Renal pelvis (tissue), 4 donors: ENCODE results near the gene ZNF319. TPM values are rescaled to one million over a fixed set of nuclear protein-coding genes. Genes with fewer than 3 reads are reported as not detected.
"Not testable (repeated sequence)": the region's sequence is repeated elsewhere in the genome, so short reads cannot be mapped to it uniquely, and the experiment has no call there.

Experiments used
- DNase-seq: peaks from one replicate; pipeline ENCODE4 v3.0.0-alpha.2; 2013
- polyA plus RNA-seq, 3 donors: library from polyadenylated mRNA; unstranded; fragments of 120-200 nt; gene quantifications; one replicate each; pipeline ENCODE4 v1.2.1, GENCODE V29; 2013; ENCODE audit not compliant: insufficient read length in 3 of 3

The ZNF319 gene
- polyA plus RNA-seq, 3 donors: 11.3 to 13.2 (median 12.6) TPM

DNA sequence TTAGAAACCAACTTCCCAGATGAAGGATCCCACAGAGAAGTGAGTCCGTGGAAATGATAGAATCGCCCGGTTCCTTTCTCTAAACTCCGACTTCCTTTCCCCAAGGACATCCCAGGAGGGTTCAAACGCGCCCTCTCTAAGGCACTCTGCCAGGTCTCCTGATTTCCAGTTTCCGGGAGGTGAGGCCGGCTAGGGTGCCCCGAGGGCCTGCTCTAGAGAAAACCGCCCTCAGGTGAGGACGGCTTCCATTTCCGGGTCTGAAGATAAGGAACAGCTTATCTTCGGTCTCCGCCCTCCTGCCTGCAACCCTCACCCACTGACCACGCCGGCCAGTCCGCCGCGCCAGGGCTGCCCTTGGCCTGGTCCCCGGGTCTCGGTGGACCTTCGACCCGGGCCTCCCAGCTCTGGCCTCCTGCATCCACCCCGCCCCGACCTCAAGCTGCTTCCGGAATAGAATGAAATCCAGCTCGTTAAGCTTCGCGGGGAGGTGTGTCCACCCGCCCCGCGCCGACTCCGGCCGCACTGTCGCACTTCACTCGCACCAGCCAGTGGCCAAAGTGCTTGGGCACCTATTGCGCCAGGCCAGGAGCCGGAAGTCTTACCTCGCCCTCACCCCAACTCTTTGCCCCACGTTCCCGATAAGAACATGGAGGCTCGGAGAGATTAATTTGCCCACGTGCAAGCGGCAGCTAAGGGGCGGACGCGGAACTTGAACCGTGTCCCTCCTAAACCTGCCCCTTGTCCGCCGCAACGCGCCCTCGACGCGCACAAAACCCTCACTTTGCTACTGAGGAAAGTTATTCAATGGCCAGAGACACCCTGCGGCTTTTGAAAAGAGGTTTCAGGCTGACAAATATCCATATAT, 24.2 kb upstream of the ZNF319 start:
- no peak for DNase-seq

GRCh38 chr16:58022601-58023371, 22.3 kb upstream of the ZNF319 start:
- DNase-seq: no peak

GRCh38 chr16:58021661-58022551, 21.4 kb upstream of the ZNF319 start:
- DNase-seq: no peak

DNA sequence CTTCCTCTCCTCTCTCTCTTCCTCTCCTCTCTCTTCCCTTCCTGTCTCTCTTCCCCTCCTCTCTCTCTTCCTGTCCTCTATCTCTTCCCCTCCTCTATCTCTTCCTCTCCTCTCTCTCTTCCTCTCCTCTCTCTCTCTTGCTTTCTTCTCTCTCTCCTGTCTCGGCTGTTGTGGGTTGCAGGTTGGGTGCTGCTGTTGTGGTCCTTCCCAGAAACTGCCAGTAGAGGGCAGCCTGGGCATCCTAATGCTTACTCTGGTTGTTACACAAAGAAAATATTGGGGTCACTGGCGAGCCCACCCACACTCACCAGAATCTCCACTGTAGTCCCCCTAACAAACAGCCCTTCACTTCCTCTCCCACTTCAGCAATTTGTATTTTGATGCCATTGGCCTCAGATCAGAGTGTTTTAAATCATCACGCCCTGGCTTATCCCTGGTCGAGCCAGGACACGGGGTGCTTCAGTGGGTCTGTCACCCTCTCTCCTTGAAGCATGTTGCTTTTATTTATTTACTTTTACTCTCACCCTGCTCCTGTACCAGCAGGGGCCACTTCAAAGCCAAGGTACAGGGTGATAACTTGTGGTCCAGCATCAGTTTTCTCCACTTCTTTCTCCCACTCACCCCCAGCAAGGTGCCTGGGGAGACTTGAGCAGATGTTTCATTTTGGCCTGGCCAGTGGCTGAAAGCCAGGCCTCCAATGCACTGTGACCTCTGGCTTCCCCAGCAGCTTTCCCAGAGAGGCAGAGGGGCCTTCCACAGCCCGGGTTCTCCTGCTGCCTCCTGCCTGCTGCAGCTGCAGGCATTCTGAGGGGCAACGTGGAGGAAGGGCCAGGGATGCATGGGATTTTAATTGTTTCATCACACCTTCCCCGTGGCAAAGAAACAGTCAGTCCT, 20.4 kb upstream of the ZNF319 start:
- DNase-seq: no peak

DNA sequence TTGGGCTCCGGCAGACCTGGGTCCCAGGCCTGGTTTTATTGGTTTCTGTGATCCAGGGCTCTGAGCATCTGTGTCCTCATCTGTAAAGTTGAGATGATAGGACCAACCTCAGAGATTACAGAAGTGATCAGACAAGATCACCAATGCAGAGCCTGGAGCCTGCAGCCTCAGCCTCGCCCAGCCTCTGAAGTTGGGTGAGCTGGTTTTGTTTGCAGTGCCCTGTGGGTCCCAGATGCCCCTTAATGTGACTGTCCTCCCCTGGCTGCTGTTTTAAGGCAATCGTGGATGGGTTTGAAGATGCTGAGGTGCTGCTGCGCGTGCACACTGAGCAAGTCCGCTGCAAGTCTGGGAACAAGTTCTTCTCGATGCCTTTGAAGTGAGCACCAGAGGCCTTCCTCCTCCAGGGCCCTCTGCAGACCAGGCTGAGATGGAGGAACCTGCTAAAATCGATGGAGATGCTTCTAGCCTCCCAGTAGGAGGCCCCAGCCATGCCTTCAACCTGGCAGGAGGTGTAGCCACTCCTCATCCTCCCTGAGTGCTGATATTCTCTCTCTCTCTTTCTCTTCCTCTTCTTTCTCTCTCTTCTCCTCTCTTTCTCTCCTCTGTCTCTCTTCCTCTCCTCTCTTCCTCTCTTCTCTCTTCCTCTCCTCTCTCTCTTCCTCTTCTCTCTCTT, 19.5 kb upstream of the ZNF319 start:
- DNase-seq: no peak

- DNase-seq: no peak
Measured at GRCh38 chr16:58018803-58019202, 18.3 kb upstream of the ZNF319 start.

DNA sequence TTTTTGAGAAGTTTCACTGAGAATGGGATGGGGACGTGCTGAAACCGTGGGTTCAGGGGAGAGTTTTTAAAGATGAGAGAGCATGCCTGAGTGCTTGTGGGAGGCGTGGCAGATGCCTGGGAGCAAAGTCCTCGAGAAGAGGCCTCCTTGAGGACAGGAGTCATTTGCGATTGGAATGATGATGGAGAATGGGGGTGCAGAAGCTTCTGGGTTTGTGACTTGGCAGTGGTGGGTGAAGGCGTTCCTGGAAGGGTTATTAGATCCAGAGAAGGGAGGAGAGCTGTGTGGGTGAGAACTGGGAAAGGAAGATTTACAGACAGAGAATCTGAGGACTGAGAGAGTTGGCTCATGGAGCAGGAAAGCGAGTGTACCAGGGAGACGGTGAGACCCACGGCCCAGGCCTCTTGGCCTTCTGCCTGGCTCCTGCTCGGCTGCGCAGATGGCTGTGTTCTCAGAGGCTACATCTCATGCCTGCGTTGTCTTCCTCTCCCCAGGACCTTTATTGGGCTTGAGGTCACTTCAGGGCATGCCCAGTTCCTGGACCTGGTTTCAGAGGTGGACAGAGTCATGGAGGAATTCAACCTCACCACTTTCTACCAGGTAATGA, 16.5 kb upstream of the ZNF319 start:
- DNase-seq: no peak

GRCh38 chr16:58013201-58013956, 12.9 kb upstream of the ZNF319 start:
- no peak for DNase-seq

- no peak for DNase-seq
Measured at GRCh38 chr16:58012481-58012880, 12.0 kb upstream of the ZNF319 start.

- DNase-seq: no peak
Measured at GRCh38 chr16:58011652-58012051, 11.2 kb upstream of the ZNF319 start.

GRCh38 chr16:58010886-58011285, 10.4 kb upstream of the ZNF319 start:
- DNase-seq: no peak

DNA sequence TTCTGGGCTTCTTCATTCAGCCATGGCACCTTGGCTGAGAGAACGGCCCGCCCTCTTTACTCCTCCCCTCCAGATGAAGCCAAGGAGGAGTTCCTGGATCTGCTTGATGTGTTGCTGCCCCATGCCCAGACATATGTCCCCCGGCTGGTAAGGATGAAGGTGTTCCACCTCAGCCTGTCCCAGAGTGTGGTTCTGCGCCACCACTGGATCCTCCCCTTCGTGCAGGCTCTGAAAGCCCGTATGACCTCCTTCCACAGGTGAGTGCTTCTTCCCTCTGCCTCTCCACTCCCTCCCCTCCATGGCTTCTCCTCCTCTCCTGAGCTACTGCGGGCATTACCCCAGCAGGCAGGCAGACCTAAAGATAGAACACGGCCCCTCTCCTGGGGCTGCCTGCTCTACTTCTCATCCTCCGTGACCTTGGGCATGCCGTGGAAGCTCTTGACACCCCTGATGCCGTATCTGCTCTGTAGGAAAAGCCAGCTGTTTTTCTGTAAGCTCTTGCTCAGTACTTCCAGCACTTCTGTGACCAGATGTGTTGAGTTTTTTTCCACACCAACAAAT, 9.5 kb upstream of the ZNF319 start:
- DNase-seq: no peak

DNA sequence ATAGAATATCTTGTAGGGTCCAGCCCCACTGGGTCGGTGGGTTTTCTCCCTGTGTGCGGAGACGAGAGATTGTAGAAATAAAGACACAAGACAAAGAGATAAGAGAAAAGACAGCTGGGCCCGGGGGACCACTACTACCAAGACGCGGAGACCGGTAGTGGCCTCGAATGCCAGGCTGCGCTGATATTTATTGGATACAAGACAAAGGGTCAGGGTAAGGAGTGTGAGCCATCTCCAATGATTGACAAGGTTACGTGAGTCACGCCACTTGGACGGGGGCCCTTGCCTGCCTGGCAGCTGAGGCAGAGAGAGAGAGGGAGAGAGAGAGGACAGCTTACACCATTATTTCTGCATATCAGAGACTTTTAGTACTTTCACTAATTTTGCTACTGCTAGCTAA, 4.3 kb upstream of the ZNF319 start:
- DNase-seq: not testable (repeated sequence)

- DNase-seq: no peak
Measured at GRCh38 chr16:58002936-58003335, 2.5 kb upstream of the ZNF319 start.

- no peak for DNase-seq
Measured at GRCh38 chr16:58002416-58002800, 1.9 kb upstream of the ZNF319 start.

DNA sequence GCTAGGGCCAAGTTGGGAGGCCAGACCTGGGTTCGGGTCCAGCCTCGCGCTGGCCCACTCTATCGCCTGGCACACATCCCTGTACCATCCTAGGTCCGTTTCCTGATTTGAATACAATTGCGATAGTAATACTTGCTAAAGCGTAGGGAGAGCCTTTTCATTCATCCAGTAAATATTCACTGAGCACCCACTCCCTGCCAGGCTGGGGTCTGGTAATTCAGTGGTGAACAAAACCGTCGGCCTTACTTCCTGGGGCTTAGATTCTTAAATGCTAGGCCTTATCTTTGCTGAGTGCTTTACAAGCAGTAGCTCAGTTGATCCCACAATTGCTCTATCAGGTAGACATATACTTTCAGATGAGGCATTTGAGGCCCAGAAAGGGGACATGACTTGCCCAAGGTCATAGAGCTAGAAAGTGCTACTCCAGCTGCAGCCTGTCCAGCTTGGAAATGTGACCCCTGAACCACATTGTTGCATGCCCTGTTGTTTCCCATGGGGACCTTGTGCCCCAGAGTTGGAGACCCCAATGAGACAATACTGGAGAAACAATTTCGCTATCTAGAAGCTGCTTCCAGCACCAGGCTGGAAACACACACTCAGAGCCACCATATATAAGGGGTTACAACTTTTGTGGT, 1.4 kb upstream of the ZNF319 start:
- DNase-seq: no peak

GRCh38 chr16:58000706-58001676, 519 bp upstream of the ZNF319 start, which contains the start of gene USB1:
TSS of gene USB1 (plus strand) at chr16:58001407. CDS start at chr16:58001484, 77 bp downstream.
- peak; percentile 88 for DNase-seq
